Measurements from ENCODE around the gene CDC42BPG.

Gene CDC42BPG

GRCh38 chr11:64803158-64803845 is 41.2 kb downstream of the CDC42BPG start, which contains the start of gene MAP4K2:
Gene MAP4K2, minus strand, starts transcription at chr11:64803214. Its CDS starts 65 bp downstream, at chr11:64803149.
- peak; percentile 62 for TF ChIP-seq CTCF (conservative IDR thresholded peaks at IDR 0.05; ENCODE audit: low read depth)

GRCh38 chr11:64802370-64803157 is 41.9 kb downstream of the CDC42BPG start:
- TF ChIP-seq CTCF (conservative IDR thresholded peaks at IDR 0.05; ENCODE audit: low read depth), result no peak
- ChIA-PET CTCF (interaction anchor here (0.6 to 1.0 kb wide), 3 partner anchors 98 to 565 kb away, joined by 3 to 5 read pairs (median 4); no protein-coding TSS in a partner anchor), POLR2A (ENCODE audit: low non-redundant PET) (interaction anchor here (0.6 to 1.0 kb wide), 2 partner anchors 25 to 75 kb away, joined by 3 to 4 read pairs; no protein-coding TSS in a partner anchor)
- DNase-seq (ENCODE audit: low spot score), result no peak
- H3K27ac ChIP-seq, result peak overlapping the region; percentile 89

More at GRCh38 chr11:64803158-64803845, 41.2 kb downstream of the CDC42BPG start, which contains the start of gene MAP4K2:
- DNase-seq (ENCODE audit: low spot score), result peak; percentile 93
- CTCF ChIA-PET, result interaction anchor here (0.6 to 1.0 kb wide), 4 partner anchors 32 to 566 kb away, joined by 3 to 4 read pairs (median 3); no protein-coding TSS in a partner anchor
- peak within 1 kb of the TSS; percentile 89 for H3K27ac ChIP-seq
- POLR2A ChIA-PET (ENCODE audit: low non-redundant PET), result interaction anchor here (1.0 kb wide), 1 partner anchor 74 kb away, joined by 4 read pairs; no protein-coding TSS in a partner anchor

- DNase-seq (ENCODE audit: low spot score), result no peak
- ChIA-PET POLR2A (ENCODE audit: low non-redundant PET) (no interaction called here), CTCF (interaction anchor here (0.7 kb wide), 1 partner anchor 300 kb away, joined by 5 read pairs; no protein-coding TSS in a partner anchor)
- TF ChIP-seq CTCF (conservative IDR thresholded peaks at IDR 0.05; ENCODE audit: low read depth), result no peak
- peak overlapping the region; percentile 89 for H3K27ac ChIP-seq
Observed at GRCh38 chr11:64801561-64802369, 42.7 kb downstream of the CDC42BPG start.

GRCh38 chr11:64801158-64801464 is 43.3 kb downstream of the CDC42BPG start:
- no peak for DNase-seq (ENCODE audit: low spot score)
- ChIA-PET POLR2A (ENCODE audit: low non-redundant PET) (no interaction called here), CTCF (interaction anchor here (1.2 kb wide), 1 partner anchor 13 kb away, joined by 3 read pairs; no protein-coding TSS in a partner anchor)
- no peak for TF ChIP-seq CTCF (conservative IDR thresholded peaks at IDR 0.05; ENCODE audit: low read depth)
- peak overlapping the region; percentile 89 for H3K27ac ChIP-seq

GRCh38 chr11:64800303-64801157 is 43.9 kb downstream of the CDC42BPG start:
- no peak for TF ChIP-seq CTCF (conservative IDR thresholded peaks at IDR 0.05; ENCODE audit: low read depth)
- CTCF ChIA-PET, result interaction anchor here (1.0 to 1.2 kb wide), 2 partner anchors 13 kb away, joined by 3 to 4 read pairs; no protein-coding TSS in a partner anchor
- POLR2A ChIA-PET (ENCODE audit: low non-redundant PET), result no interaction called here
- H3K27ac ChIP-seq, result peak overlapping the region; percentile 89
- no peak for DNase-seq (ENCODE audit: low spot score)
